Gastroesophageal sphincter (tissue), 3 donors: ENCODE results near the gene ETS1.

Source experiments
- CTCF ChIP-seq, 4 experiments: fragments of 200-600 bp in 2 of 4; fragments of 450-650 bp in 2 of 4; sonication (generic) in 1 of 4; IDR thresholded peaks; one replicate each; pipeline ENCODE4 v1.5.1; 2017 to 2019; ENCODE audit warnings: antibody characterized with exemption in 4 of 4, mild to moderate bottlenecking in 2 of 4, moderate library complexity in 2 of 4
- POLR2A ChIP-seq, 2 donors: fragments of 450-650 bp; IDR thresholded peaks; one replicate each; pipeline ENCODE4 v1.6.1; 2017; ENCODE audit warnings: antibody characterized with exemption in 2 of 2, mild to moderate bottlenecking in 2 of 2, moderate library complexity in 1 of 2

DNA sequence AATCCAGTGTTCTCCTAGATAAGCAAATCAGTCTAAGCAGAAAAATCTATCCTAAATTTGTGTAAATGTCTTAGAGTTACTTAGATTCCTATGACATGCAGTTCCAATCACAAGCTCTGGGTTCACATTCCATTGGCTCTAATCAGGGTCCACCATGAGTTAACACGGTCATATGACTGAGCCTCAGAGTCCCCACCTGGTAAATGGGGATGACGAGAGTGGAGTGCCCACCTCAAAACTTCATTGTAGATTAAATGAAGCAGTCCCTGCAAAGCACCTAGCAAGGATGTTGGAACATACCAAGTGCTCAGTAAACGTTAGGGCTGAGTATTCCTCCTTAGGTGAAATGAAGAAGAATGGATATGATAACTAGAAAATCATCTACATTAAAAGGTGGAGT lies 3.1 kb downstream of the ETS1 start:
- TF ChIP-seq POLR2A (IDR thresholded peaks at IDR 0.05) (no peak), CTCF (IDR thresholded peaks at IDR 0.05) (no peak)
